GM06990 (cell line): ENCODE measurements around the gene ZNF789.

ENCODE experiments used
- DNase-seq: peaks from one replicate; pipeline ENCODE4 v3.0.0-alpha.2; 2011; ENCODE audit not compliant: insufficient read length; ENCODE audit errors: extremely low read depth
- H3K27me3 ChIP-seq: replicated peaks from 2 replicates; pipeline ENCODE4 v1.6.0; 2011; ENCODE audit warnings: low read length; ENCODE audit not compliant: control insufficient read depth, insufficient read depth
- H3K36me3 ChIP-seq: 2 replicates; pipeline ENCODE4 v1.5.1; 2011; ENCODE audit warnings: low read length; ENCODE audit not compliant: control insufficient read depth, insufficient read depth
- H3K4me3 ChIP-seq: replicated peaks from 2 replicates; pipeline ENCODE4 v1.5.1; 2011; ENCODE audit warnings: low read depth, mild to moderate bottlenecking, control low read depth, low read length
- CTCF ChIP-seq: IDR thresholded peaks from 2 replicates; pipeline ENCODE4 v1.5.1; 2011; ENCODE audit warnings: low read length, control low read depth, mild to moderate bottlenecking, inconsistent platforms; ENCODE audit not compliant: insufficient read depth, poor library complexity, severe bottlenecking

Gene ZNF789

GRCh38 chr7:99521399-99521798 is 48.7 kb downstream of the ZNF789 start:
- no peak for TF ChIP-seq CTCF
- Histone ChIP-seq H3K36me3 (peaks cover 11% of the 10 kb centered on the region), H3K4me3 (no peak overlapping the region), H3K27me3 (no peaks in the 10 kb centered on the region)
- DNase-seq, result no peak

- Histone ChIP-seq H3K27me3 (no peaks in the 10 kb centered on the region), H3K36me3 (peaks cover 13% of the 10 kb centered on the region), H3K4me3 (no peak overlapping the region)
- no peak for DNase-seq
- TF ChIP-seq CTCF, result no peak
Measured at GRCh38 chr7:99525713-99526440, 53.2 kb downstream of the ZNF789 start.

DNA sequence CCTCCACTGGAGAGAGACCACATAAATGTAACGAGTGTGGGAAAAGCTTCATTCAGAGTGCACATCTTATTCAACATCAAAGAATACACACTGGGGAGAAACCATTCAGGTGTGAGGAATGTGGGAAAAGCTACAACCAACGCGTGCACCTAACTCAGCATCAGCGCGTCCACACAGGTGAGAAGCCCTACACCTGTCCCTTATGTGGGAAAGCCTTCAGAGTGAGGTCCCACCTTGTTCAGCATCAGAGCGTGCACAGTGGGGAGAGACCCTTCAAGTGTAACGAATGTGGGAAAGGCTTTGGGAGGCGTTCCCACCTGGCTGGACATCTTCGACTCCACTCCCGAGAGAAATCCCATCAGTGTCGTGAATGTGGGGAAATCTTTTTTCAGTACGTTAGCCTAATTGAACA is 58.7 kb downstream of the ZNF789 start:
- no peak for DNase-seq
- no peaks in the 10 kb centered on the region for H3K27me3 ChIP-seq
- peaks cover 20% of the 10 kb centered on the region for H3K36me3 ChIP-seq
- no peak overlapping the region for H3K4me3 ChIP-seq
- TF ChIP-seq CTCF, result no peak

- Histone ChIP-seq H3K36me3 (peaks cover 12% of the 10 kb centered on the region), H3K27me3 (no peaks in the 10 kb centered on the region), H3K4me3 (no peak overlapping the region)
- no peak for DNase-seq
- no peak for TF ChIP-seq CTCF
Measured at GRCh38 chr7:99535667-99536066, 63.0 kb downstream of the ZNF789 start.
